OCI-LY7 (cell line): Measurements from ENCODE around the gene GLI3. TPM values are rescaled to one million over a fixed set of nuclear protein-coding genes. Genes with fewer than 3 reads are reported as not detected.

Source experiments
- BruUV-seq: library from RNA; stranded (reverse); fragments of 400-500 nt; replicated peaks from 2 replicates; lab custom pipeline; 2021; lab: Mats Ljungman, UMichigan
- CTCF ChIA-PET: fragments of 300-600 bp; sonication (Branson Sonifier 250); formaldehyde crosslinking; loops from one replicate; lab custom pipeline; 2022; ENCODE audit warnings: antibody characterized with exemption; ENCODE audit not compliant: unreplicated experiment; lab: Charles Lee
- POLR2A ChIA-PET: fragments of 300-600 bp; sonication (Branson Sonifier 250); formaldehyde crosslinking; loops from one replicate; lab custom pipeline; 2022; ENCODE audit warnings: antibody characterized with exemption; lab: Charles Lee
- DNase-seq: peaks from one replicate; pipeline ENCODE4 v3.0.0-alpha.2; 2015; ENCODE audit warnings: low spot score
- H2AFZ ChIP-seq: fragments of 200-600 bp; sonication (generic), shearing (Covaris generic); 2 replicates; pipeline ENCODE4 v1.6.1; 2014; ENCODE audit warnings: mild to moderate bottlenecking, antibody characterized with exemption, low read length, moderate library complexity
- H3K27ac ChIP-seq: fragments of 200-600 bp; sonication (generic); 2 replicates; pipeline ENCODE4 v1.5.1; 2014; ENCODE audit warnings: mixed run types, low read depth, mild to moderate bottlenecking, moderate library complexity, low read length, inconsistent platforms; ENCODE audit not compliant: poor library complexity, severe bottlenecking
- H3K36me3 ChIP-seq: fragments of 200-600 bp; sonication (generic); 2 replicates; pipeline ENCODE4 v1.6.1; 2014; ENCODE audit warnings: mild to moderate bottlenecking, antibody characterized with exemption, low read length, moderate library complexity, mixed read lengths; ENCODE audit not compliant: insufficient read depth
- H3K4me1 ChIP-seq: fragments of 200-600 bp; sonication (generic); 2 replicates; pipeline ENCODE4 v1.5.1; 2014; ENCODE audit warnings: mild to moderate bottlenecking, low read length; ENCODE audit not compliant: insufficient read depth, poor library complexity, severe bottlenecking
- H3K4me2 ChIP-seq: fragments of 200-600 bp; sonication (generic); 2 replicates; pipeline ENCODE4 v1.6.1; 2014; ENCODE audit warnings: mild to moderate bottlenecking, low read length
- H3K4me3 ChIP-seq: fragments of 200-600 bp; sonication (generic); 2 replicates; pipeline ENCODE4 v1.5.1; 2014; ENCODE audit warnings: mild to moderate bottlenecking, low read depth, low read length; ENCODE audit not compliant: poor library complexity, severe bottlenecking
- H3K79me2 ChIP-seq: fragments of 200-600 bp; sonication (generic); 2 replicates; pipeline ENCODE4 v1.6.1; 2016; ENCODE audit warnings: low read depth, mild to moderate bottlenecking, low read length, moderate library complexity, mixed read lengths; ENCODE audit not compliant: insufficient read depth
- H3K9me2 ChIP-seq: fragments of 200-600 bp; sonication (generic); 2 replicates; pipeline ENCODE4 v1.6.1; 2016; ENCODE audit warnings: mild to moderate bottlenecking, low read length, mixed read lengths; ENCODE audit not compliant: insufficient read depth
- H3K9me3 ChIP-seq: fragments of 200-600 bp; sonication (generic); 2 replicates; pipeline ENCODE4 v1.6.1; 2014; ENCODE audit warnings: mild to moderate bottlenecking, mixed run types, low read length, mixed read lengths
- H4K20me1 ChIP-seq: fragments of 200-600 bp; sonication (generic); 2 replicates; pipeline ENCODE4 v1.6.1; 2014; ENCODE audit warnings: mild to moderate bottlenecking, antibody characterized with exemption, low read length, moderate library complexity, mixed read lengths; ENCODE audit not compliant: insufficient read depth
- EZH2phosphoT487 ChIP-seq: fragments of 200-600 bp; sonication (generic); IDR thresholded peaks from 2 replicates; pipeline ENCODE4 v1.6.1; 2018; ENCODE audit warnings: low read depth, borderline replicate concordance, mild to moderate bottlenecking, mixed run types, antibody characterized with exemption, low read length, moderate library complexity, mixed read lengths
- intact Hi-C: fragments of 100-400 bp; cut with micrococcal nuclease; formaldehyde crosslinking; loops from one replicate; pipeline ENCODE4 v1.10.0; 2022; ENCODE audit not compliant: unreplicated experiment
- total RNA-seq, 2 experiments: library from RNA; depleted of rRNA in 1 of 2; stranded (reverse); fragments of >200 nt in 1 of 2; shearing (Covaris generic) in 1 of 2; gene quantifications; 2 replicates each; pipeline ENCODE4 v1.2.3, GENCODE V29; 2014 to 2022
- TF ChIP-seq, protein P1 (sequence below): fragments of 200-600 bp; sonication (generic); conservative IDR thresholded peaks from 2 replicates; pipeline ENCODE4 v1.5.1; 2014; ENCODE audit warnings: mild to moderate bottlenecking, antibody characterized with exemption, low read length, moderate library complexity, mixed read lengths

Gene GLI3
- total RNA-seq, 2 experiments from 2014 or later: not detected

GRCh38 chr7:42090806-42091205 lies 146.2 kb downstream of the GLI3 start:
- TF ChIP-seq EZH2phosphoT487: no peak
- TF ChIP-seq, protein P1, sequence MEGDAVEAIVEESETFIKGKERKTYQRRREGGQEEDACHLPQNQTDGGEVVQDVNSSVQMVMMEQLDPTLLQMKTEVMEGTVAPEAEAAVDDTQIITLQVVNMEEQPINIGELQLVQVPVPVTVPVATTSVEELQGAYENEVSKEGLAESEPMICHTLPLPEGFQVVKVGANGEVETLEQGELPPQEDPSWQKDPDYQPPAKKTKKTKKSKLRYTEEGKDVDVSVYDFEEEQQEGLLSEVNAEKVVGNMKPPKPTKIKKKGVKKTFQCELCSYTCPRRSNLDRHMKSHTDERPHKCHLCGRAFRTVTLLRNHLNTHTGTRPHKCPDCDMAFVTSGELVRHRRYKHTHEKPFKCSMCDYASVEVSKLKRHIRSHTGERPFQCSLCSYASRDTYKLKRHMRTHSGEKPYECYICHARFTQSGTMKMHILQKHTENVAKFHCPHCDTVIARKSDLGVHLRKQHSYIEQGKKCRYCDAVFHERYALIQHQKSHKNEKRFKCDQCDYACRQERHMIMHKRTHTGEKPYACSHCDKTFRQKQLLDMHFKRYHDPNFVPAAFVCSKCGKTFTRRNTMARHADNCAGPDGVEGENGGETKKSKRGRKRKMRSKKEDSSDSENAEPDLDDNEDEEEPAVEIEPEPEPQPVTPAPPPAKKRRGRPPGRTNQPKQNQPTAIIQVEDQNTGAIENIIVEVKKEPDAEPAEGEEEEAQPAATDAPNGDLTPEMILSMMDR: no peak
- no TSS peak for BruUV-seq
- no peak for DNase-seq
- H4K20me1 ChIP-seq: no peaks in the 10 kb centered on the region
- intact Hi-C loops: no loop called here
- H3K79me2 ChIP-seq: no peaks in the 10 kb centered on the region
- no peak overlapping the region for H3K27ac ChIP-seq
- H2AFZ ChIP-seq: no peak overlapping the region
- H3K4me2 ChIP-seq: no peak overlapping the region
- H3K36me3 ChIP-seq: no peaks in the 10 kb centered on the region
- CTCF ChIA-PET: no interaction called here
- POLR2A ChIA-PET: no interaction called here
- no peaks in the 10 kb centered on the region for H3K4me1 ChIP-seq
- H3K9me2 ChIP-seq: no peaks in the 10 kb centered on the region
- H3K9me3 ChIP-seq: no peaks in the 10 kb centered on the region
- H3K4me3 ChIP-seq: no peak overlapping the region

- no peaks in the 10 kb centered on the region for H3K9me2 ChIP-seq
- no peaks in the 10 kb centered on the region for H3K36me3 ChIP-seq
- ChIA-PET POLR2A (no interaction called here), CTCF (no interaction called here)
- intact Hi-C loops: no loop called here
- H3K4me3 ChIP-seq: no peak overlapping the region
- no peak overlapping the region for H2AFZ ChIP-seq
- no peak for DNase-seq
- BruUV-seq: no TSS peak
- TF ChIP-seq, protein P1: no peak
- TF ChIP-seq EZH2phosphoT487: no peak
- no peaks in the 10 kb centered on the region for H4K20me1 ChIP-seq
- H3K9me3 ChIP-seq: no peaks in the 10 kb centered on the region
- H3K4me2 ChIP-seq: no peak overlapping the region
- H3K27ac ChIP-seq: no peak overlapping the region
- no peaks in the 10 kb centered on the region for H3K79me2 ChIP-seq
- no peaks in the 10 kb centered on the region for H3K4me1 ChIP-seq
Measured at GRCh38 chr7:42090056-42090455, 147.0 kb downstream of the GLI3 start.

DNA sequence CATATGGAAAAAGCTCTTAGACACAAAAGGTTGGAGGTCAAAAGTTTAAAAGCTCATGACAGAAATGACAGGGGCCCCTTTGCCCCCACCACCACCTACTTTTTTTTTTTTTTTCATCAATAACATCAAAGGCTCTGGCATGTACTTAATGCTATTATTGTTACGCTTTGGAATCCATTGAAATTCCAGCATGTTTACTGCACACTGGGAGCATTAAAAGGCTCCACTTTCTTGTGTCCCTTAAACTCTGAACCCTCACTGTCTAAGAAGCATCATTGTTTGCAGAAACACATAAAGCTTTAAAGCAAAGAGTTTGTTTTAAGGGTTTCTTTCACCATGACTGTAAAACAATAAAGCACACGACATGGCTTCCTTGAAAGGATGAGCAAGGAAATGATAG lies 149.4 kb downstream of the GLI3 start:
- no peaks in the 10 kb centered on the region for H3K9me3 ChIP-seq
- ChIA-PET POLR2A (no interaction called here), CTCF (interaction anchor here (0.6 kb wide), 1 partner anchor 1354 kb away, joined by 3 read pairs; no protein-coding TSS in a partner anchor)
- H3K27ac ChIP-seq: no peak overlapping the region
- no peaks in the 10 kb centered on the region for H3K36me3 ChIP-seq
- no peaks in the 10 kb centered on the region for H3K9me2 ChIP-seq
- H3K79me2 ChIP-seq: no peaks in the 10 kb centered on the region
- H2AFZ ChIP-seq: no peak overlapping the region
- no peaks in the 10 kb centered on the region for H3K4me1 ChIP-seq
- H3K4me3 ChIP-seq: no peak overlapping the region
- no peaks in the 10 kb centered on the region for H4K20me1 ChIP-seq
- intact Hi-C loops: no loop called here
- H3K4me2 ChIP-seq: no peak overlapping the region
- TF ChIP-seq EZH2phosphoT487: no peak
- TF ChIP-seq, protein P1: no peak
- no TSS peak for BruUV-seq
- no peak for DNase-seq
